Inferior parietal cortex (tissue), 1 donor: ENCODE data around the gene SLC2A14.
"Not testable (repeated sequence)": the region's sequence is repeated elsewhere in the genome, so short reads cannot be mapped to it uniquely, and the experiment has no call there.

ENCODE experiments used
- DNase-seq: peaks from one replicate; pipeline ENCODE4 v3.0.0-alpha.2; 2016; ENCODE audit errors: extremely low spot score

SLC2A14 gene

DNA sequence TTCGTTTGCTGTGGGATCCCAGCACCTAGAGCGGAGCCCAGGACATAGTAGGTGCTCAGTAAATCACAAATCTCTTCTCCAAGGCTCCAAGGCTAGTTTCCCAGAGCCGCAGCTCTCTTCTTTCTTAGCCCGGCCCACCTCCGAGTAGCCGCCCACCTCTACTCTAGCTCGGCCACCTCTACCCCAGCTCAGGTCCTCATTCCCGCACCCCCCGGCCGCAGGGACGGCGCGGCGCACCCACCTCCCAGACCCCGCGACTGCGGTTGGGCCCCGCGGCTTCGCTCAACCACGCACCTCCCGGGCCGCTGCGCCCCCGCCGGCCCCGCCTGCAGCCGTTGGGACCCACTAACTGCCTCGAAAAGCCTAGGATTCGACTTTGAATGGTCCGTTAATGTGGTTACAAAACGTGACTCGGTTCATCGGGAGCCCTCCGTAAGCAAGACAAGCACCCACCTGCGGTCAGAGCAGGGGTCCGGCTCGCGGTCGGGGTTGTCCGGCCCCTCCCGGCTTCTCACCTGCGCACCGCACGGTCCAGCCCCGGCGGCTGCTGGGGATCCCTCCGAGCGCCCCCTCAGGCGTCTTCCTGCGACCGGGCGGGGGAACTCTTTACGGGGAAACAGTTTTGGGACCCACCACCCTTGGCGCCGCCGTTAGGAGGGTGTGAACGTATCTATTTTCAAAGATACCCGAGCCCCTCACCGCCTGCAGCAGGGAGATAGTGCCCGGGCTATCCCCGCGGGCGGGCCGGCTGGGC lies at the start of gene SLC2A14:
Gene SLC2A14, minus strand, starts transcription at position 350 of the 754 bp plus-strand sequence. CDS start 3,035 bp downstream, outside the sequence.
- no peak for DNase-seq

- not testable (repeated sequence) for DNase-seq
Measured at GRCh38 chr12:7921181-7921580, 48.5 kb upstream of the SLC2A14 start.

DNA sequence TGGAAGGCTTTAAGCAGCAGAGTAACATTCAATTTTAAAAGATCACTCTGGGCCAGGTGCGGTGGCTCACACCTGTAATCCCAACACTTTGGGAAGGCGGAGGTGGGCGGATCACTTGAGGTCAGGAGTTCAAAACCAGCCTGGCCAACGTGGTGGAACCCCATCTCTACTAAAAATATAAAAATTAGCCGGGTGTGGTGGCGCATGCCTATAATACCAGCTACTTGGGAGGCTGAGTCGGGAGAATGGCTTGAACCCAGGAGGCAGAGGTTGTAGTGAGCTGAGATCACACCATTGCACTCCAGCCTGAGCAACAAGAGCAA lies 45.5 kb upstream of the SLC2A14 start:
- not testable (repeated sequence) for DNase-seq

- DNase-seq: no peak
Measured at GRCh38 chr12:7917392-7918267, 44.9 kb upstream of the SLC2A14 start.

DNA sequence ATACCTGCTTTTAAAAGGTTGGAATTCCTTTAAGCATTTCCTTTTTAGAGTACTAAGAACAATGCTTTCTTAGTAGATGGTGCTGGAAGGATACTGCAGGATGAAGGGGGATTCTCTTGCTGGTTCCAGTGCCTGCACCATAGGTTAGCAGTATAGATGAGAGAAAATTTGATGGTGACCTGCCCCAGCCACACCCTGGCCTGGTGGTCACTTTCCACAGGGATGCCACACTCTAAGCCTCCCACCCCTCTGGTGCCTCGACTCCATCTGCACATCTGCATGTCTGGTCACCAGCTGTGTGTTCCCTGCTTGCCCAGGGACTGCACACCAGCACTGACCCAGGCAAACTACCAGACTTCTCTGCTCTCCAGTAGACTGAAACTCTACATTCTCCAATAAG lies 44.2 kb upstream of the SLC2A14 start:
- no peak for DNase-seq

- DNase-seq: no peak
Measured at GRCh38 chr12:7915661-7916403, 43.1 kb upstream of the SLC2A14 start.

- DNase-seq: not testable (repeated sequence)
Measured at GRCh38 chr12:7910106-7910505, 37.4 kb upstream of the SLC2A14 start.

DNA sequence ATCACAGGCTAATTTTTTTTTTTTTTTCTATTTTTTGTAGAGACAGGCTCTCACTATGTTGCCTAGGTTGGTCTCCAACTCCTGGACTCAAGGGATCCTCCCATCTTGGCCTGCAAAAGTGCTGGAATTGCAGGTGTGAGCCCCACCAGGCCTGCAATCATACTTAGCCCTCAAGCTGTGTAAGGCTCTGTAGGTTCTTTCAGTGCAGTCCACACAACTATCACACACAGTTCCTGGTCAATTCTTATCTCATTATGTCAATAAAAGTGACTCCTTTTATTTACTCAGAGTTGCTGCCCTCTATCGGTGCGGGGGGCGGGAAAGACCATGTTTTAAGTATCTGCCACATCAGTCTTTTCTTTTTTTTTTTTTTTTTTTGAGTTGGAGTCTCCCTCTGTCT lies 34.3 kb upstream of the SLC2A14 start:
- no peak for DNase-seq

DNA sequence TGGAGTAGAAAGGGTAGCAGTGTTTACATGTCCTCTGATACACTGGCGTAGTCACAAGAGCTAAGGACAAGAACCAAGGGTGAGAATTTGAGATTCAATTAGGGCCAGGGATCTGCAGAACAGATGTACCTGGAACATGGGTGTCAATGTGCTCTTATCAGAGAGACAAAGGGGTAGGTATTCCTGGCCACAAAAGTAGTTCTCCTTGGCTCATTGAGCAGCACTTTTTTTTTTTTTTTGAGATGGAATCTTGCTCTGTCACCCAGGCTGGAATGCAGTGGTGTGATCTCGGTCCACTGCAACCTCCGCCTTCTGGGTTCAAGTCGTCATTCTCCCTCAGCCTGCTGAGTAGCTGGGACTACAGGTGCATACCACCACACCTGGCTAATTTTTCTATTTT lies 33.6 kb upstream of the SLC2A14 start:
- DNase-seq: not testable (repeated sequence)

DNA sequence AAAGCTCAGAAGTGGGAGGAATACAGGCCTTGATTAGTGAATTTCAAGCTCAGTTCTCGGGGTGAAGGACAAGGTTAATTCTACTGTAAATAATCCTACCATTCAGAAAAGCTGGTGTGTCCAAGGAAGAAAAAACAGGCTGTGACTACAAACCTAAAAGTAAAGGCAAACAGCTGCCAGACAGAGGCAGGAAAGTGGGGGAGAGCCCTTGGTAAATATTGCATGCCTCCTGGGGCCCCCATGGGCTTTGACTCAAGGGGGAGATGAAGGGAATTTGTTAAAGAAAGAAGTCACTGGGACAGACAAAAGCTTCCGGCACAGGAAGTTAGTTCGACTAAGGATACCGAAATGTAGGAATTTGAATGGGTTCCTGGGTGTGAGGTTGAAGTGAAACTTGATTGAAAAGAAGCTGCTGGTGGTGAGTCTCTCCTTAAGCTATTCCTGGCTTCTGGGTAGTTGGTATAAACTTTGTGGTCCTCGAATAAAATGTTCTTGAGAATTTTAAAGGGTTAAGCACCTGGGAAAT lies 32.9 kb upstream of the SLC2A14 start:
- DNase-seq: not testable (repeated sequence)

DNA sequence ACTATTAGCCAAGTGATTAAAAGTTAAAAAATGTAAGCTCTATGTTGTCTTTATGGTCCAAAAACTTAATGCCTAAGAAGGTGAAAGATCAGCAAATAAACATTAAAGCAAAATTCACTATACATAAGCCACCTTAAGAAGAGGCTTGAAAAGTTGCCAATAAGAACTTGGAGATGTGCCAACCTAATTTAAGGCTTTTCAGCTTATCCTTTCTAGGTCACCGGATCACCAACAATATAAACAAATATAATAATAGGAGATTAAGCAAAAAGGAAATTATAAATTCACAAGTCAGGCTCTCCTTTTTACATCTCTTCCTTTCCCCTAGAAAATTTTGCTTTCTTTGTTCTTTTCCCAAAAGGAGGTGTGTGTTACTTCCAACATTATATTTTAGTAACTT lies 32.4 kb upstream of the SLC2A14 start:
- no peak for DNase-seq

DNA sequence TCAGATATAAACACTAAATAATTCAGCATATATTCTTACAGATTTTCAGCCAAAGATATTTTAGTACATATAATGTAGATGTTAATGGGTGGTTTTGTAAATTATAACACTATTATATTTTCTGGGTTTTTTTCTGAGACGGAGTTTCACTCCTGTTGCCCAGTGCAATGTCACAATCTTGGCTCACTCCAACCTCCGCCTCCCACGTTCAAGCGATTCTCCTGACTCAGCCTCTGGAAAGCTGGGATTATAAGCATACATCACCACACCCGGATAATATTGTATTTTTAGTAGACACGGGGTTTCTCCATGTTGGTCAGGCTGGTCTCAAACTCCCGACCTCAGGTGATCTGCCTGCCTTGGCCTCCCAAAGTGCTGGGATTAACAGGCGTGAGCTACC lies 29.7 kb upstream of the SLC2A14 start:
- not testable (repeated sequence) for DNase-seq

DNA sequence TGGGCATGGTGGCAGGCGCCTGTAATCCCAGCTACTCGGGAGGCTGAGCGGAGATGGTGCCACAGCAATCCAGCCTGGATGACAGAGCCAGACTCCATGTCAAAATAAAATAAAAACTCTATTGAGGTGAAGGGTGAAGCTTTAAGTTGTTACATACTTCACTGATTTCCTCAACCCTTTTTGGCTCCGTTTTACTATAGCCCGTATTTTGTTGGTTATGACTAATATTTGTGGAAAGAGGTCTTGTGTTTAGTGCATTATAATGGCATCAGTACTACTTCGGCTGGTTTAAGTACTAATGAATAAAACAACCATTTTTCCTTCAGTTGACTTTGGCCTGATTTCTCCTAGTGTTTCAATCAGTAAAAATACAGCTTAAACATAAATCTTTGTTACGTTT lies 27.0 kb upstream of the SLC2A14 start:
- no peak for DNase-seq

- DNase-seq: not testable (repeated sequence)
Measured at GRCh38 chr12:7896726-7897125, 24.0 kb upstream of the SLC2A14 start.

DNA sequence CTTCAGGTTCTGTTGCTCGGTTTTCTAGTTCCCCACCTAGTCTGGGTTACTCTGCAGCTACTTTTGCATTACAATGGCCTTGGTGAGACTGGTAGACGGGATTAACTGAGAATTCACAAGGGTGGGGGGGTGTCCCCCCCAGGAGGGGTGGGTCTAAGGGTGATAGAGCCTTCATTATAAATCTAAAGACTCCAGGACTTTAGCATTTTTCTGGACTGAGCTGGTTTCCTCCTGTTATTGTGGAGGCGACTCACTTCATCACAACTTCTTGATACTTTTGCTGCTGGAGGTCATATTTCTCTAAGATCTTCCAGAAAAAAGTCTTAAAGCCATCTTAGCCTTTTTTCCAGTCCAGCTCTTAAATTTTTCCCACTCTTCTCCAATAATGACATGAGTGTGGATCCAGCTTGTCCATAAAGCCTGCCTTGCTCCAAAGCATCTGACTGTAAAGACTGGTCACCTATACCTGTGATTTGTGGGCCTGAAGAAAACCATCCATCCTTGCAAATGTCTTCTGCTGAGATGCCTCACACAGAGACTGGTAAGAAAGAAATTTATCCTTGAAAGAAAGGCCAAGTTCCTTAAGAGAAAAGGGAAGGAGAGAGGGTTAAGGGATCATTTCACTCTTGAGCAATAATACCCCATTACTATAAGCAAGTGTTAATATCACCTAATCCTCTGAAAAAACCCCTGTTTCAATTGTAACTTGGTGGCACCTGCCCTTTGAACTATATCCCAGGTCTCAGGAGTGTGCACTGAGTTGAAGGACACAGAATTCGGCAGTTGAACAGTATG lies 19.7 kb upstream of the SLC2A14 start:
- DNase-seq: no peak

DNA sequence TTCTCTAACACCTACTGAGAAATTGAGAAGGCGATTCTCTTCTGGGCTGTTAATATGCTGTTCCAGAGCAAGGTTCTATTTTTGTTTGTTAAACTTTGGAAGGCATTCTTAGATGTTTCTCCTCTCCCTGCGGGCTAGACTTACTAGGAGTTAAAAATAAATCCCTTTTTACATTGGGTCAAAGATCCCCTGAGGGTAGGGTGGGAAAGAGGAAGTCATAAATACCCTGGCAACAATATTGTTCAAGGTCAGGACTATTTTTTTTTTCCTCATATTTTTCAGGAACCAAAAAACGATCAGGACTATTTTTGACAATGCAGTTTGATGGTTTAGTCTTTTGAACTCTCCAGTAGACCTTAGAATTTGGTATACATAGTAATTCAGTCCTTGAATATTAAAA lies 12.0 kb upstream of the SLC2A14 start:
- DNase-seq: no peak

DNA sequence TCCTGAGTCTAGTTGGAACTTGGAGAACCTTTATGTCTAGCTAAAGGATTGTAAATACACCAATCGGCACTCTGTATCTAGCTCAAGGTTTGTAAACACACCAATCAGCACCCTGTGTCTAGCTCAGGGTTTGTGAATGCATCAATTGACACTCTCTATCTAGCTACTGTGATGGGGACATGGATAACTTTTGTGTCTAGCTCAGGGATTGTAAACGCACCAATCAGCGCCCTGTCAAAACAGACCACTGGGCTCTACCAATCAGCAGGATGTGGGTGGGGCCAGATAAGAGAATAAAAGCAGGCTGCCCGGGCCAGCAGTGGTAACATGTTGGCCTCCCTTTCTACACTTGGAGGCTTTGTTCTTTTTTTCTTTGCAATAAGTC lies 9.0 kb upstream of the SLC2A14 start:
- not testable (repeated sequence) for DNase-seq

- DNase-seq: not testable (repeated sequence)
Measured at GRCh38 chr12:7880952-7881735, 8.4 kb upstream of the SLC2A14 start.

DNA sequence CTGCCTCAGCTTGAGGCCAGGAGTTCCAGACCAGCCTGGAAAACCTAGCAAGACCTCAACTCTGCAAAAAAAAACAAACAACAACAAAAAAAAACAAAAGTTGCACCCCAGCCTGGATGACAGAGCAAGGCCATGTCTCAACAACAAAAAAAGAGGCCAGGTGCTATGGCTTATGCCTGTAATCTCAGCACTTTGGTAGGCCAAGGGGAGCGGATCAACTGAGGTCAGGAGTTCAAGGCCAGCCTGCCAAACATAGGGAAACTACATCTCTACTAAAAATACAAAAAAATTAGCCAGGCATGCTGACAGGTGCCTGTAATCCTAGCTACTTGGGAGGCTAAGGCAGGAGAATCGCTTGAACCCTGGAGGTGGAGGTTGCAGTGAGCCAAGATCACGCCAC lies 6.5 kb upstream of the SLC2A14 start:
- DNase-seq: no peak

- no peak for DNase-seq
Measured at GRCh38 chr12:7877420-7877819, 4.7 kb upstream of the SLC2A14 start.
